Measurements from ENCODE around the gene CASP4.
A peak's percentile ranks its signal among the peaks of the same experiment; 100 is the strongest.

Gene CASP4

GRCh38 chr11:104918113-104918824 is 50.1 kb downstream of the CASP4 start:
- peak overlapping the region; percentile 74 for H3K9ac ChIP-seq (ENCODE audit: low read depth, low read length, poor library complexity, severe bottlenecking)
- TF ChIP-seq EZH2phosphoT487 (IDR thresholded peaks at IDR 0.05; ENCODE audit: borderline replicate concordance) (no peak), CTCF (conservative IDR thresholded peaks at IDR 0.05; ENCODE audit: low read length) (no peak)
- H3K36me3 ChIP-seq (ENCODE audit: insufficient read depth, low read length) = no peaks in the 10 kb centered on the region
- H3K79me2 ChIP-seq (ENCODE audit: insufficient read depth, low read length) = no peaks in the 10 kb centered on the region
- peak overlapping the region; percentile 75 for H3K4me2 ChIP-seq (ENCODE audit: low read depth, low read length, poor library complexity, severe bottlenecking)
- no peaks in the 10 kb centered on the region for H3K9me2 ChIP-seq (replicated peaks; ENCODE audit: low read depth, low read length)
- no peaks in the 10 kb centered on the region for H4K20me1 ChIP-seq (ENCODE audit: insufficient read depth, low read length, poor library complexity, severe bottlenecking)
- peak overlapping the region; percentile 72 for H3K4me3 ChIP-seq (ENCODE audit: low read length, poor library complexity, severe bottlenecking)
- peaks cover 57% of the 10 kb centered on the region for H3K4me1 ChIP-seq (ENCODE audit: insufficient read depth, low read length, poor library complexity, severe bottlenecking)
- no peaks in the 10 kb centered on the region for H3F3A ChIP-seq (ENCODE audit: low read depth)
- H2AFZ ChIP-seq (ENCODE audit: low read length) = peak overlapping the region; percentile 79
- H3K9me3 ChIP-seq (ENCODE audit: insufficient read depth, low read depth, low read length) = no peaks in the 10 kb centered on the region
- no peaks in the 10 kb centered on the region for H3K27me3 ChIP-seq (ENCODE audit: insufficient read depth, low read length, poor library complexity, severe bottlenecking)

DNA sequence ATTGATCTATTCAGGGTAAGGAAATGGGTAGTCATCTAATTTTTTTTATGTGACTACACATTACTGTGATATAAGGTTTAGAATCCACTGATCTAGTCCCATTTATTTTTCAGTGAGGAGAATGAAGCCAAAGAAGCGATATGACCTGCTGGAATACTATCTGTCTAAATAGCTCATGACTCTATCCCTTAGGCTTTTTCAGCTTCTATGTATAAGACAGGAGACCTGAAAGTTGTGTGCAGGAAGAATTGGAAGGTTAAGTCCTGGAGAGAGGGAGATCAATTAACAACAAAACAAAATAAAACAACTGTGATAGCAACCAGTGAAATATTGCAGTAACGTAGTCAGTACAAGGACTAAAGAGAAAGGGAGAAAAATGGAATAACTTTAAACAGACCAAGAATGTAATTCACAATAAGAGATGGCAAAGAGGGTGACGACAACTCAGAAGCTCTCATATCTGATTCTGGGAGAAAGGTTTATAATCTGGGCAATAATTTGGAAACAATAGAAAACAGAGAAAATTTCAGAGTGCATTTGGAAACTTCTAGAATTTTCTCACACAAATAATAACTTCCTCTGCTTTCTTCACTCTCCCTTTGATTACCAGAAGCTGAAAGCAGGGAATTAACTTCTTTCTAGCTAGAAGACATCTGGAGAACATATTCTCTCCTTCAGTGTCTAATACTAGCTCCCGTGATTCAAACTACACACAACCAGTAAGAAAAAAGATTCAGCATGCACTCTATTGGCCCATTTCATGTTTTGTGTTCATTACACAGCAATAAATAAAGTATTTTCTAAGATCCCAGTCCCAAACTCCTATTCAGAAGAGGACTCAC is 50.9 kb downstream of the CASP4 start:
- no peaks in the 10 kb centered on the region for H3K79me2 ChIP-seq (ENCODE audit: insufficient read depth, low read length)
- H2AFZ ChIP-seq (ENCODE audit: low read length) = peak overlapping the region; percentile 79
- TF ChIP-seq EZH2phosphoT487 (IDR thresholded peaks at IDR 0.05; ENCODE audit: borderline replicate concordance) (no peak), CTCF (conservative IDR thresholded peaks at IDR 0.05; ENCODE audit: low read length) (no peak)
- peak overlapping the region; percentile 75 for H3K4me2 ChIP-seq (ENCODE audit: low read depth, low read length, poor library complexity, severe bottlenecking)
- peak overlapping the region; percentile 74 for H3K9ac ChIP-seq (ENCODE audit: low read depth, low read length, poor library complexity, severe bottlenecking)
- no peaks in the 10 kb centered on the region for H3K9me2 ChIP-seq (replicated peaks; ENCODE audit: low read depth, low read length)
- H3K9me3 ChIP-seq (ENCODE audit: insufficient read depth, low read depth, low read length) = no peaks in the 10 kb centered on the region
- H3K27me3 ChIP-seq (ENCODE audit: insufficient read depth, low read length, poor library complexity, severe bottlenecking) = no peaks in the 10 kb centered on the region
- no peaks in the 10 kb centered on the region for H3F3A ChIP-seq (ENCODE audit: low read depth)
- H4K20me1 ChIP-seq (ENCODE audit: insufficient read depth, low read length, poor library complexity, severe bottlenecking) = no peaks in the 10 kb centered on the region
- peaks cover 52% of the 10 kb centered on the region for H3K4me1 ChIP-seq (ENCODE audit: insufficient read depth, low read length, poor library complexity, severe bottlenecking)
- H3K4me3 ChIP-seq (ENCODE audit: low read length, poor library complexity, severe bottlenecking) = peak overlapping the region; percentile 72
- no peaks in the 10 kb centered on the region for H3K36me3 ChIP-seq (ENCODE audit: insufficient read depth, low read length)

GRCh38 chr11:104916442-104916841 is 51.9 kb downstream of the CASP4 start:
- H3K4me1 ChIP-seq (ENCODE audit: insufficient read depth, low read length, poor library complexity, severe bottlenecking) = peaks cover 49% of the 10 kb centered on the region
- no peaks in the 10 kb centered on the region for H3K79me2 ChIP-seq (ENCODE audit: insufficient read depth, low read length)
- no peaks in the 10 kb centered on the region for H3F3A ChIP-seq (ENCODE audit: low read depth)
- peak overlapping the region; percentile 74 for H3K9ac ChIP-seq (ENCODE audit: low read depth, low read length, poor library complexity, severe bottlenecking)
- no peaks in the 10 kb centered on the region for H4K20me1 ChIP-seq (ENCODE audit: insufficient read depth, low read length, poor library complexity, severe bottlenecking)
- H3K36me3 ChIP-seq (ENCODE audit: insufficient read depth, low read length) = no peaks in the 10 kb centered on the region
- no peaks in the 10 kb centered on the region for H3K27me3 ChIP-seq (ENCODE audit: insufficient read depth, low read length, poor library complexity, severe bottlenecking)
- no peaks in the 10 kb centered on the region for H3K9me2 ChIP-seq (replicated peaks; ENCODE audit: low read depth, low read length)
- peak overlapping the region; percentile 75 for H3K4me2 ChIP-seq (ENCODE audit: low read depth, low read length, poor library complexity, severe bottlenecking)
- H2AFZ ChIP-seq (ENCODE audit: low read length) = peak overlapping the region; percentile 79
- TF ChIP-seq CTCF (conservative IDR thresholded peaks at IDR 0.05; ENCODE audit: low read length) (no peak), EZH2phosphoT487 (IDR thresholded peaks at IDR 0.05; ENCODE audit: borderline replicate concordance) (no peak)
- no peaks in the 10 kb centered on the region for H3K9me3 ChIP-seq (ENCODE audit: insufficient read depth, low read depth, low read length)
- H3K4me3 ChIP-seq (ENCODE audit: low read length, poor library complexity, severe bottlenecking) = peak overlapping the region; percentile 72

Data from Loucy (cell line).